ENCODE data around the gene GNE.

DNA sequence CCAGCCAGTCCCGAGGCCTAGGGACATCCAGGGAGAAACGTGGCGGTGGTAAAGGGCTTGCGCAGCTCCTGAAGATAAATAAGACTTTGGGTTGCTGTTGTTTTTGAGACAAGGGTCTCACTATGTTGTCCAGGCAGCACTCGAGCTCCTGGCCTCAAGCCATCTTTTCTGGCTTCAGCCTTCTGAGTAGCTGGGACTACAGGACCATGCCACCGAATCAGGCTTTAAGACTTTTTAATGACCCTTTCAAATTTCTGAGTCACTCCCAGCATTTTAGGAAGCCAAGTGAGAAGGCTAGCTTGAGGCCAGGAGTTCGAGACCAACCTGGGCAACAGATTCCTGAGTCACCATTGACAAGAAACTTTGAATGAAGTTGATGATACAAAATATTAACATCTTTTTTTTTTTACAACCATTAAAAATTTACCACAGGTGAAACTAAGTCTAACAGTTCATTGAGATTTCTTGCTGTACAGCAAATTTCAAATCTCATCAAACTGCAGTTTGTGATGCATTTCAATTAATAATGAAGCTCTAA is 817 bp upstream of the GNE start:
- TF ChIP-seq EZH2phosphoT487 (IDR thresholded peaks at IDR 0.05; ENCODE audit: unreplicated experiment) (no peak), EZH2 (IDR thresholded peaks at IDR 0.05; ENCODE audit: low read depth, unreplicated experiment) (no peak), POLR2AphosphoS5 (IDR thresholded peaks at IDR 0.05; ENCODE audit: low read depth) (no peak), STAT1 (IDR thresholded peaks at IDR 0.05; ENCODE audit: unreplicated experiment) (no peak), JUNB (IDR thresholded peaks at IDR 0.05; ENCODE audit: unreplicated experiment) (no peak), CREB1 (CRISPR knock-in tag; IDR thresholded peaks at IDR 0.05; ENCODE audit: low read depth) (no peak), ZNF114 (CRISPR knock-in tag; IDR thresholded peaks at IDR 0.05) (no peak), ZNF331 (CRISPR knock-in tag; IDR thresholded peaks at IDR 0.05; ENCODE audit: low read depth) (no peak)
- TF ChIP-seq, protein P1, sequence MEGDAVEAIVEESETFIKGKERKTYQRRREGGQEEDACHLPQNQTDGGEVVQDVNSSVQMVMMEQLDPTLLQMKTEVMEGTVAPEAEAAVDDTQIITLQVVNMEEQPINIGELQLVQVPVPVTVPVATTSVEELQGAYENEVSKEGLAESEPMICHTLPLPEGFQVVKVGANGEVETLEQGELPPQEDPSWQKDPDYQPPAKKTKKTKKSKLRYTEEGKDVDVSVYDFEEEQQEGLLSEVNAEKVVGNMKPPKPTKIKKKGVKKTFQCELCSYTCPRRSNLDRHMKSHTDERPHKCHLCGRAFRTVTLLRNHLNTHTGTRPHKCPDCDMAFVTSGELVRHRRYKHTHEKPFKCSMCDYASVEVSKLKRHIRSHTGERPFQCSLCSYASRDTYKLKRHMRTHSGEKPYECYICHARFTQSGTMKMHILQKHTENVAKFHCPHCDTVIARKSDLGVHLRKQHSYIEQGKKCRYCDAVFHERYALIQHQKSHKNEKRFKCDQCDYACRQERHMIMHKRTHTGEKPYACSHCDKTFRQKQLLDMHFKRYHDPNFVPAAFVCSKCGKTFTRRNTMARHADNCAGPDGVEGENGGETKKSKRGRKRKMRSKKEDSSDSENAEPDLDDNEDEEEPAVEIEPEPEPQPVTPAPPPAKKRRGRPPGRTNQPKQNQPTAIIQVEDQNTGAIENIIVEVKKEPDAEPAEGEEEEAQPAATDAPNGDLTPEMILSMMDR (conservative IDR thresholded peaks at IDR 0.05; ENCODE audit: low read depth in 2 of 2), result no peak
- TF ChIP-seq, protein P2, sequence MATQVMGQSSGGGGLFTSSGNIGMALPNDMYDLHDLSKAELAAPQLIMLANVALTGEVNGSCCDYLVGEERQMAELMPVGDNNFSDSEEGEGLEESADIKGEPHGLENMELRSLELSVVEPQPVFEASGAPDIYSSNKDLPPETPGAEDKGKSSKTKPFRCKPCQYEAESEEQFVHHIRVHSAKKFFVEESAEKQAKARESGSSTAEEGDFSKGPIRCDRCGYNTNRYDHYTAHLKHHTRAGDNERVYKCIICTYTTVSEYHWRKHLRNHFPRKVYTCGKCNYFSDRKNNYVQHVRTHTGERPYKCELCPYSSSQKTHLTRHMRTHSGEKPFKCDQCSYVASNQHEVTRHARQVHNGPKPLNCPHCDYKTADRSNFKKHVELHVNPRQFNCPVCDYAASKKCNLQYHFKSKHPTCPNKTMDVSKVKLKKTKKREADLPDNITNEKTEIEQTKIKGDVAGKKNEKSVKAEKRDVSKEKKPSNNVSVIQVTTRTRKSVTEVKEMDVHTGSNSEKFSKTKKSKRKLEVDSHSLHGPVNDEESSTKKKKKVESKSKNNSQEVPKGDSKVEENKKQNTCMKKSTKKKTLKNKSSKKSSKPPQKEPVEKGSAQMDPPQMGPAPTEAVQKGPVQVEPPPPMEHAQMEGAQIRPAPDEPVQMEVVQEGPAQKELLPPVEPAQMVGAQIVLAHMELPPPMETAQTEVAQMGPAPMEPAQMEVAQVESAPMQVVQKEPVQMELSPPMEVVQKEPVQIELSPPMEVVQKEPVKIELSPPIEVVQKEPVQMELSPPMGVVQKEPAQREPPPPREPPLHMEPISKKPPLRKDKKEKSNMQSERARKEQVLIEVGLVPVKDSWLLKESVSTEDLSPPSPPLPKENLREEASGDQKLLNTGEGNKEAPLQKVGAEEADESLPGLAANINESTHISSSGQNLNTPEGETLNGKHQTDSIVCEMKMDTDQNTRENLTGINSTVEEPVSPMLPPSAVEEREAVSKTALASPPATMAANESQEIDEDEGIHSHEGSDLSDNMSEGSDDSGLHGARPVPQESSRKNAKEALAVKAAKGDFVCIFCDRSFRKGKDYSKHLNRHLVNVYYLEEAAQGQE (IDR thresholded peaks at IDR 0.05; ENCODE audit: unreplicated experiment), result no peak
- TF ChIP-seq, protein P3, sequence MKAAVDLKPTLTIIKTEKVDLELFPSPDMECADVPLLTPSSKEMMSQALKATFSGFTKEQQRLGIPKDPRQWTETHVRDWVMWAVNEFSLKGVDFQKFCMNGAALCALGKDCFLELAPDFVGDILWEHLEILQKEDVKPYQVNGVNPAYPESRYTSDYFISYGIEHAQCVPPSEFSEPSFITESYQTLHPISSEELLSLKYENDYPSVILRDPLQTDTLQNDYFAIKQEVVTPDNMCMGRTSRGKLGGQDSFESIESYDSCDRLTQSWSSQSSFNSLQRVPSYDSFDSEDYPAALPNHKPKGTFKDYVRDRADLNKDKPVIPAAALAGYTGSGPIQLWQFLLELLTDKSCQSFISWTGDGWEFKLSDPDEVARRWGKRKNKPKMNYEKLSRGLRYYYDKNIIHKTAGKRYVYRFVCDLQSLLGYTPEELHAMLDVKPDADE (IDR thresholded peaks at IDR 0.05), result no peak

All from GM23338 (cell line).